Epithelial cell of proximal tubule (primary cell): ENCODE results near the gene DEFB131A. TPM values are rescaled to one million over a fixed set of nuclear protein-coding genes. Genes with fewer than 3 reads are reported as not detected.
"Not testable (repeated sequence)": the region's sequence is repeated elsewhere in the genome, so short reads cannot be mapped to it uniquely, and the experiment has no call there.

Experiments
- DNase-seq: peaks from one replicate; pipeline ENCODE4 v3.0.0-alpha.2; 2011; ENCODE audit warnings: low read depth
- H3K4me3 ChIP-seq: 2 replicates; pipeline ENCODE4 v1.5.1; 2011; ENCODE audit warnings: low read depth, mild to moderate bottlenecking, low read length
- total RNA-seq: library from RNA; depleted of rRNA; stranded (reverse); fragments of >200 nt; gene quantifications from 2 replicates; pipeline ENCODE4 v1.2.3, GENCODE V29; 2015
- TF ChIP-seq, protein P1 (sequence below): conservative IDR thresholded peaks from 2 replicates; pipeline ENCODE4 v1.5.1; 2012; ENCODE audit warnings: low read depth, mild to moderate bottlenecking, low read length

DEFB131A gene
- total RNA-seq, 1 donor from 2014 or later = not detected

DNA sequence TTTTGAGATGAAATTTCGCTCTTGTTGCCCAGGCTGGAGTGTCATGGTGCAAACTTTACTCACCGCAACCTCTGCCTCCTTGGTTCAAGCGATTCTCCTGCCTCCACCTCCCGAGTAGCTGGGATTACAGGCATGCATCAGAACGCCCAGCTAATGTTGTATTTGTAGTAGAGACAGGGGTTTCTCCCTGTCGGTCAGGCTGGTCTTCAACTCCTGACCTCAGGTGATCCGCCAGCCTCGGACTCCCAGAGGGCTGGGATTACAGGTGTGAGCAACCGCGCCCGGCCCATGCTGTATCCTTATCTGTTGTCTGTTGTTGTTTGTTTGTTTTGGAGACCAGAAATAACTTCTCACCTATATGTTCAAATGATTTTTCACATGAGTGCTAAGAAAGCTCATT is 42.7 kb downstream of the DEFB131A start:
- not testable (repeated sequence) for H3K4me3 ChIP-seq, DNase-seq

GRCh38 chr4:9488796-9489195 is 44.6 kb downstream of the DEFB131A start:
- H3K4me3 ChIP-seq, DNase-seq: not testable (repeated sequence)

GRCh38 chr4:9490496-9490895 is 46.3 kb downstream of the DEFB131A start:
- DNase-seq = not testable (repeated sequence)

GRCh38 chr4:9490986-9491385 is 46.8 kb downstream of the DEFB131A start:
- not testable (repeated sequence) for DNase-seq, H3K4me3 ChIP-seq

More at GRCh38 chr4:9490496-9490895, 46.3 kb downstream of the DEFB131A start:
- H3K4me3 ChIP-seq = not testable (repeated sequence)

- not testable (repeated sequence) for H3K4me3 ChIP-seq, DNase-seq
Observed at GRCh38 chr4:9493589-9493988, 49.4 kb downstream of the DEFB131A start.

- H3K4me3 ChIP-seq, DNase-seq: not testable (repeated sequence)
Observed at GRCh38 chr4:9494256-9495035, 50.2 kb downstream of the DEFB131A start.

- not testable (repeated sequence) for H3K4me3 ChIP-seq
- TF ChIP-seq, protein P1, sequence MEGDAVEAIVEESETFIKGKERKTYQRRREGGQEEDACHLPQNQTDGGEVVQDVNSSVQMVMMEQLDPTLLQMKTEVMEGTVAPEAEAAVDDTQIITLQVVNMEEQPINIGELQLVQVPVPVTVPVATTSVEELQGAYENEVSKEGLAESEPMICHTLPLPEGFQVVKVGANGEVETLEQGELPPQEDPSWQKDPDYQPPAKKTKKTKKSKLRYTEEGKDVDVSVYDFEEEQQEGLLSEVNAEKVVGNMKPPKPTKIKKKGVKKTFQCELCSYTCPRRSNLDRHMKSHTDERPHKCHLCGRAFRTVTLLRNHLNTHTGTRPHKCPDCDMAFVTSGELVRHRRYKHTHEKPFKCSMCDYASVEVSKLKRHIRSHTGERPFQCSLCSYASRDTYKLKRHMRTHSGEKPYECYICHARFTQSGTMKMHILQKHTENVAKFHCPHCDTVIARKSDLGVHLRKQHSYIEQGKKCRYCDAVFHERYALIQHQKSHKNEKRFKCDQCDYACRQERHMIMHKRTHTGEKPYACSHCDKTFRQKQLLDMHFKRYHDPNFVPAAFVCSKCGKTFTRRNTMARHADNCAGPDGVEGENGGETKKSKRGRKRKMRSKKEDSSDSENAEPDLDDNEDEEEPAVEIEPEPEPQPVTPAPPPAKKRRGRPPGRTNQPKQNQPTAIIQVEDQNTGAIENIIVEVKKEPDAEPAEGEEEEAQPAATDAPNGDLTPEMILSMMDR = peak; percentile 53
- peak; percentile 1 for DNase-seq
Observed at GRCh38 chr4:9495443-9495842, 51.2 kb downstream of the DEFB131A start.

GRCh38 chr4:9497575-9498467 is 53.6 kb downstream of the DEFB131A start:
- not testable (repeated sequence) for DNase-seq
- H3K4me3 ChIP-seq = peak overlapping the region; percentile 51

DNA sequence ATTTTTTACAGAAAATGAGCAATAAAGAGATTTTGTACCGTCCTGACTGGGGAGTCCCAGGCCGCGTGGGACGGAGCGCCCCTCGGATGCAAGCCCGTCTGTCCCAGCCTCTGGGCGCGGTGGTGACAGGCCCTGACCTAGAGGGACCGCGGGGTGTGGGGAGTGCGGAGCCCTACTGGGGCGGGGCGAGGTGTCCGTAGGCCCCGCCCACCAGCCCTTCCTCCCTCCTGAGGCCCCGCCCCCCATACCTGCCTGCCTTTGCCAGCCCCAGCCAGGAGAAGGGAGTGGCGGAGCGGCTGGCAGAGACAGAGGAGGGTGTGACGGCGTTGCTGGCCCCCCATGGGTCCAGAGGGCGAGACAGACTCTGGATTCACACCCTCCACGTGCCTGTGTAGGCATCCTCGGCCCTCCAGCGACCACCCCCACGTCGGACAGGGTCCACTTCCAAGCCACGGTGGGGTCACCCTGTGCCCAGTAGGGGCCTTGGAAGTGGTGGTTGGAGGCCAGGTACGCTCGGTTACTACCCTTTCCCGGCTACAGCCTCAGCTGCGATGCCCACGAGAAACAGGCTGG is 54.3 kb downstream of the DEFB131A start:
- DNase-seq = not testable (repeated sequence)
- peak overlapping the region; percentile 51 for H3K4me3 ChIP-seq

- not testable (repeated sequence) for DNase-seq, H3K4me3 ChIP-seq
Observed at GRCh38 chr4:9499974-9500487, 55.8 kb downstream of the DEFB131A start.

Other genes with a start within 250 kb of the DEFB131A start
- not detected in 2 replicates for gene USP17L10, start 233.8 kb upstream of the DEFB131A start, total RNA-seq
- not detected in 2 replicates for gene USP17L11, start 229.0 kb upstream of the DEFB131A start, total RNA-seq
- gene USP17L12, start 224.3 kb upstream of the DEFB131A start, total RNA-seq = not detected in 2 replicates
- gene USP17L13, start 219.5 kb upstream of the DEFB131A start, total RNA-seq = not detected in 2 replicates
- gene USP17L15, start 210.0 kb upstream of the DEFB131A start, total RNA-seq = not detected in 2 replicates
- gene USP17L17, start 200.5 kb upstream of the DEFB131A start, total RNA-seq = not detected in 2 replicates
- not detected in 2 replicates for gene USP17L18, start 195.8 kb upstream of the DEFB131A start, total RNA-seq
- gene USP17L19, start 191.0 kb upstream of the DEFB131A start, total RNA-seq = not detected in 2 replicates
- gene USP17L20, start 186.3 kb upstream of the DEFB131A start, total RNA-seq = not detected in 2 replicates
- not detected in 2 replicates for gene USP17L21, start 181.5 kb upstream of the DEFB131A start, total RNA-seq
- not detected in 2 replicates for gene USP17L22, start 176.8 kb upstream of the DEFB131A start, total RNA-seq
- gene USP17L24, start 119.2 kb upstream of the DEFB131A start, total RNA-seq = not detected in 2 replicates
- not detected in 2 replicates for gene USP17L25, start 114.5 kb upstream of the DEFB131A start, total RNA-seq
- not detected in 2 replicates for gene USP17L26, start 109.8 kb upstream of the DEFB131A start, total RNA-seq
- not detected in 2 replicates for gene USP17L5, start 105.0 kb upstream of the DEFB131A start, total RNA-seq
- not detected in 2 replicates for gene USP17L27, start 100.3 kb upstream of the DEFB131A start, total RNA-seq
- not detected in 2 replicates for gene USP17L28, start 95.5 kb upstream of the DEFB131A start, total RNA-seq
- not detected in 2 replicates for gene USP17L29, start 90.8 kb upstream of the DEFB131A start, total RNA-seq
- gene USP17L30, start 81.3 kb upstream of the DEFB131A start, total RNA-seq = not detected in 2 replicates